Type B pancreatic cell (in vitro differentiated cells): Measurements from ENCODE around the gene FAM81A. TPM values are rescaled to one million over a fixed set of nuclear protein-coding genes. Genes with fewer than 3 reads are reported as not detected.

Experiments used
- DNase-seq: peaks from one replicate; pipeline ENCODE4 v3.0.0; 2021; ENCODE audit warnings: mixed read lengths; ENCODE audit not compliant: unreplicated experiment; ENCODE audit errors: extremely low spot score
- H3K27ac Mint-ChIP-seq: 2 replicates; pipeline ENCODE4 v1.8.0; 2021; ENCODE audit warnings: mild to moderate bottlenecking, mixed read lengths
- H3K27me3 Mint-ChIP-seq: 2 replicates; pipeline ENCODE4 v1.8.0; 2021; ENCODE audit warnings: mixed read lengths
- H3K36me3 Mint-ChIP-seq: 2 replicates; pipeline ENCODE4 v1.8.0; 2021; ENCODE audit warnings: mixed read lengths
- H3K4me1 Mint-ChIP-seq: one replicate; pipeline ENCODE4 v1.8.0; 2021; ENCODE audit warnings: mixed read lengths; ENCODE audit not compliant: unreplicated experiment
- H3K4me3 Mint-ChIP-seq: 2 replicates; pipeline ENCODE4 v1.8.0; 2021; ENCODE audit warnings: mild to moderate bottlenecking, mixed read lengths
- H3K9me3 Mint-ChIP-seq: 2 replicates; pipeline ENCODE4 v1.8.0; 2021; ENCODE audit warnings: mixed read lengths
- total RNA-seq: library from RNA; stranded (reverse); gene quantifications from 2 replicates; pipeline ENCODE4 v1.2.1, GENCODE V29; 2021; ENCODE audit warnings: low replicate concordance
- TF ChIP-seq, protein P1 (sequence below): fragments of 200-600 bp; sonication (generic); conservative IDR thresholded peaks from 2 replicates; pipeline ENCODE4 v1.5.0; 2021; ENCODE audit warnings: antibody characterized with exemption, mild to moderate bottlenecking

FAM81A gene
- total RNA-seq, 1 donor from 2014 or later, result 1.4 TPM

DNA sequence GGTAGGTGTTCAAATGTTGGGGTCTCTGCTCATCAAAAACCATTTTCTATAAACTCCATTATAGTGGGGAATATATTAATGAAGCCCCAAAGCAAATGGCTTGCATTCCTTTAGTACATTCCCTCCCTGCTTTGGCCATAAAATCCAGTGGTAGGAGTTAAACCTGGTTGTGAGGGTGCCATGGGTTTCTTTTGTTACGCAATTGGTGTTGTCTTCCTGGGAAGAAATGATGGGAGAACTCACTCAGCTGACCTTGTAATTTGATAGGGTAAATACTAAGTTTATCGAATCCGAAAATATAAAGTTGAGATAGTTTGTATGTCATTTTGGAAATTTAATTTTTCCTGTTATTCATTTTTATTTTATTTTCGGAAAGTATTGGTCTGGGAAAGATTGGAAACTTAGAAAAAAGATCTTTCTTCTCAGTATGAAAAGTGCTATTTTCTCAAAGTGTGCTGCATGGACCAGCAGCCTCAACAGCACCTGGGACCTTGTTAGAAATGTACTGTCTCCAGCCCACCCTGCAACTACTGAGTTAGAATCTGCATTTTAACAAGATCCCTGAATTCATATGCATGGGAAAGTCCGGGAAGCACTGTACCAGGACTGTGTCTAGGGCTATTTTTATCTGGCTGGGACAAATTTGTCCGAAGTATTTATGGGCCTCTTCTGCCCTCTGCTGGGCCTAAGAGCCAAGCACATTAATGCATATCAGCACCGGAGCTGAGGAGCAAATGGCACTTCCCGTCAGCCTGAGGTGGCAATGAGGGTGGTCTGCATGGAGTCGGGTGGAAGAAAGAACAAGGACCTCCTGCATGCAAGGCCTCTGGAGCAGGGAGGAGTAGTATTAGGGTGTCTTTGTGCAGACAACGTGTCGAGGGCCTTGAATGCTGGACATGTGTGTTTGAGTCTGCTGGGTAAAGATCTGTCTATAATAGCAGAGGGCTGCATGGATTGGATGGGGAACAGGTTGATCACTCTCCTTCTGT lies 54.7 kb downstream of the FAM81A start:
- TF ChIP-seq, protein P1, sequence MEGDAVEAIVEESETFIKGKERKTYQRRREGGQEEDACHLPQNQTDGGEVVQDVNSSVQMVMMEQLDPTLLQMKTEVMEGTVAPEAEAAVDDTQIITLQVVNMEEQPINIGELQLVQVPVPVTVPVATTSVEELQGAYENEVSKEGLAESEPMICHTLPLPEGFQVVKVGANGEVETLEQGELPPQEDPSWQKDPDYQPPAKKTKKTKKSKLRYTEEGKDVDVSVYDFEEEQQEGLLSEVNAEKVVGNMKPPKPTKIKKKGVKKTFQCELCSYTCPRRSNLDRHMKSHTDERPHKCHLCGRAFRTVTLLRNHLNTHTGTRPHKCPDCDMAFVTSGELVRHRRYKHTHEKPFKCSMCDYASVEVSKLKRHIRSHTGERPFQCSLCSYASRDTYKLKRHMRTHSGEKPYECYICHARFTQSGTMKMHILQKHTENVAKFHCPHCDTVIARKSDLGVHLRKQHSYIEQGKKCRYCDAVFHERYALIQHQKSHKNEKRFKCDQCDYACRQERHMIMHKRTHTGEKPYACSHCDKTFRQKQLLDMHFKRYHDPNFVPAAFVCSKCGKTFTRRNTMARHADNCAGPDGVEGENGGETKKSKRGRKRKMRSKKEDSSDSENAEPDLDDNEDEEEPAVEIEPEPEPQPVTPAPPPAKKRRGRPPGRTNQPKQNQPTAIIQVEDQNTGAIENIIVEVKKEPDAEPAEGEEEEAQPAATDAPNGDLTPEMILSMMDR, result peak; percentile 93
- no peaks in the 10 kb centered on the region for H3K36me3 Mint-ChIP-seq
- H3K27me3 Mint-ChIP-seq, result peaks cover 12% of the 10 kb centered on the region
- H3K27ac Mint-ChIP-seq, result no peak overlapping the region
- DNase-seq, result peak; percentile 72
- H3K9me3 Mint-ChIP-seq, result no peaks in the 10 kb centered on the region
- peaks cover 6% of the 10 kb centered on the region for H3K4me1 Mint-ChIP-seq
- H3K4me3 Mint-ChIP-seq, result no peak overlapping the region

DNA sequence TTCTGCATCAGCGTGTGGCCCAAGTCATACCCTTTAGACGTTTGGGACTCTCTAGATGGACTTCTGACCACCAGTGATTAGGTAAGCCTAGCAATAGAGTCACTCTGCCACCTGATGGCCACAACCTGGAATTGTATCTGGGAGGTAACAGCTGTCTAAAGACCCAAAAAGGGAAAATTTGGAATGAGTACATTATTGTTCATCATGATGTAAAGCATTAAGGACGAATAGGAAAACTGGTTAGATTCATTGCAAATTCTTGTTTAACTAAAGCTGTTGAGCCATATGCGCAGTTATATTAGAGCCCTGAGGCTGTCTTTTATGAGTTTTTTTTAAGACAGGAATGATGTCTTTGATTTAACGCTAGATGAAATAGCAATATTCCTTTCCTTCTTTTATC lies 63.6 kb downstream of the FAM81A start:
- Mint-ChIP-seq H3K4me3 (no peak overlapping the region), H3K27me3 (no peaks in the 10 kb centered on the region), H3K4me1 (no peaks in the 10 kb centered on the region), H3K36me3 (no peaks in the 10 kb centered on the region), H3K27ac (no peak overlapping the region), H3K9me3 (no peaks in the 10 kb centered on the region)
- no peak for DNase-seq
- TF ChIP-seq, protein P1, result peak; percentile 84

DNA sequence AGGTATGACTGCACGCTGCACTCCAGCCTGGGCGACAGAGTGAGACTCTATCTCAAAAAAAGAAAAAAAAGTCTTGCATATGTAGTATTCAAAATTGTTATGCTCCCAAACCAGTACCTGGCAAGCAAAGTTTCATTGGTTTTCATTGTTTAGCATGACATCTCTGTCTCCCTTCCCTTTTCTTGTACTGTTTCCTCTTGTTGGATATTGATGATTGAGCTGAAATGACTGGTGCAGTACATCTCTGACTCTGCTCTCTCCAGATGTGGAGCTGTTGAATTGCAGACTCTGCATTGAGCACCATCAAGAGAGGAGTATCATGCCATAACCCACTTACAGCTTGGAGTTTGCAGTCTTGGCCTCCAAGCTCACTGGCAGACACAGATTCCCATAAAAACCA lies 77.2 kb downstream of the FAM81A start:
- H3K36me3 Mint-ChIP-seq, result no peaks in the 10 kb centered on the region
- DNase-seq, result no peak
- no peak overlapping the region for H3K4me3 Mint-ChIP-seq
- no peaks in the 10 kb centered on the region for H3K9me3 Mint-ChIP-seq
- no peaks in the 10 kb centered on the region for H3K4me1 Mint-ChIP-seq
- no peak overlapping the region for H3K27ac Mint-ChIP-seq
- H3K27me3 Mint-ChIP-seq, result no peaks in the 10 kb centered on the region
- TF ChIP-seq, protein P1, result no peak

DNA sequence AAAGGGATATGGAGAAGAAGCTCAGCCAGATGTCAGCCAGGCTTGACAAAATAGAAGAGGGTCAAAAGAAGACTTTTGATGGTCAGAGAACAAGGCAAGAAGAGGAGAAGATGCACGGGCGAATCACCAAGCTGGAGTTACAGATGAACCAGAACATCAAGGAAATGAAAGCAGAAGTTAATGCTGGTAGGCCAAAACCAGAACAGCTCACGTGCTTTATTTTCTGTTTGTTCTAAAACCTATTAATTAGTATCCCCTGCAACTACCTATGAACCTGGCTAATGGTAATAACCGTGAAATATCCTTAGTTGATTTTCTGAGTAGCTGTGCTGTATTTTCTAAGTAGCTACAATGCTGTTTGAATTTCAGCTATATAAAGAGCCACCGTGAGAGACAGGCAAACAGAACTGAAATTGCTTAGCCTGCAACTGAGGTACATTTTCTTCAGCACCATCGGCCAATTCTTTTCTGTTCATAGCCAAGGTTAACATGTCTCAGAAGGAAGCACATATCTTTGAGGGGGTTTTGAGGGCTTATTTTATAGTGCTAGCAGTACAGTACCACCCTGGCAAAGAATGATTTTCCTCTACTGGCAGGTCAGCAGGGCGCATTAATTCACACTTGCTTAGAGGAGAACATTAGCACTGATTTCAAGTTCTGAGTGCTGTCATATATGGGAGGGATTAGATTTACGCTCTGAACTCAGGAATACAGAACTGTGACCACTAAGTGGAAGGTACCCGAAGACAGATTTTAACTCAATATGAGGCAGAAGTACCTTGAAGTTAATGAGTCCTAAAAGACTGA lies 78.9 kb downstream of the FAM81A start:
- DNase-seq, result no peak
- no peak overlapping the region for H3K27ac Mint-ChIP-seq
- TF ChIP-seq, protein P1, result no peak
- no peaks in the 10 kb centered on the region for H3K27me3 Mint-ChIP-seq
- no peaks in the 10 kb centered on the region for H3K4me1 Mint-ChIP-seq
- no peak overlapping the region for H3K4me3 Mint-ChIP-seq
- no peaks in the 10 kb centered on the region for H3K9me3 Mint-ChIP-seq
- no peaks in the 10 kb centered on the region for H3K36me3 Mint-ChIP-seq

DNA sequence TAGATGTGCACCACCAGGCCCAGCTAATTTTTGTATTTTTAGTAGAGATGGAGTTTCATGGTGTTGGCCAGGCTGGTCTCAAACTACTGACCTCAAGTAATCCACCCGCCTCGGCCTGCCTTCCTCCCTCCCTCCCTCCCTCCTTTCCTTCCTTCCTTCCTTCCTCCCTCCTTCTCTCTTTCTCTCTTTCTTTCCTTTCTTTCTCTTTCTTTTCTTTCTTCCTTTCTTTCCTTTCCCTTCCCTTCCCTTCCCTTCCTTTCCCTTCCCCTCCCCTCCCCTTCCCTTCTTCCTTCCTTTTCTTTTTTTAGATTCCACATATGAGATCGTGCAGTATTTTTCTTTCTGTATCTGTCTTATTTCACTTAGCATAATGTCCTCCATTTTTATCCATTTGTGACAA lies 81.3 kb downstream of the FAM81A start:
- H3K36me3 Mint-ChIP-seq, result no peaks in the 10 kb centered on the region
- H3K27me3 Mint-ChIP-seq, result no peaks in the 10 kb centered on the region
- H3K4me1 Mint-ChIP-seq, result no peaks in the 10 kb centered on the region
- no peak for DNase-seq
- H3K27ac Mint-ChIP-seq, result no peak overlapping the region
- TF ChIP-seq, protein P1, result no peak
- no peaks in the 10 kb centered on the region for H3K9me3 Mint-ChIP-seq
- no peak overlapping the region for H3K4me3 Mint-ChIP-seq
